Measurements from ENCODE around the gene PHACTR3. TPM values are rescaled to one million over a fixed set of nuclear protein-coding genes. Genes with fewer than 3 reads are reported as not detected.

PHACTR3 gene
- total RNA-seq, 2 donors from 2014 or later = not detected

DNA sequence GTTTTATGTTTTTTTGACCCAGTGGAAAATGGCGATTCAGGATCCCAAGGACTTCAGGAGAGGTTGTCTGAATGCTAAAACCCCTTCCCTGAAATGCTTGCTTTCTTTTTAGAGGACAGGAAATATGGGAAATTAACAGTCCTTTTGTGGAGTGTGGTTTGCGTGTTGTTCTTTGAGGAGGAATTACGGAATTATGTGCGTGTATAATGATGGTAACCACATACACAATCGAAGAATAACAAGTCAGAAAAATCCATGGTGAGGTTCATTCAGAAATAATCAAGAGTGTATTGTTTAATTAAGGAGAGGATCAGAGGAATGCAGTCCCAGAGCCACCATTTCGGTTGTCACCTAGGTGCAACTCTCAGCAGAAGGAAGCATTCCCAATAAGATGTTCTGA is 73.2 kb downstream of the PHACTR3 start:
- H3K36me3 ChIP-seq = no peaks in the 10 kb centered on the region
- no peak for DNase-seq (ENCODE audit: low spot score)
- TF ChIP-seq CTCF (IDR thresholded peaks at IDR 0.05) = no peak
- no peak overlapping the region for H3K4me3 ChIP-seq
- no peak overlapping the region for H3K27ac ChIP-seq
- H3K4me1 ChIP-seq (ENCODE audit: control insufficient read depth in 1 of 2, low read depth in 2 of 2) = no peaks in the 10 kb centered on the region
- H3K9me3 ChIP-seq = no peaks in the 10 kb centered on the region
- H3K27me3 ChIP-seq (replicated peaks; ENCODE audit: insufficient read depth) = no peaks in the 10 kb centered on the region
- no peak for ATAC-seq (ENCODE audit: insufficient number of reproducible peaks, low FRiP score, low read depth)

DNA sequence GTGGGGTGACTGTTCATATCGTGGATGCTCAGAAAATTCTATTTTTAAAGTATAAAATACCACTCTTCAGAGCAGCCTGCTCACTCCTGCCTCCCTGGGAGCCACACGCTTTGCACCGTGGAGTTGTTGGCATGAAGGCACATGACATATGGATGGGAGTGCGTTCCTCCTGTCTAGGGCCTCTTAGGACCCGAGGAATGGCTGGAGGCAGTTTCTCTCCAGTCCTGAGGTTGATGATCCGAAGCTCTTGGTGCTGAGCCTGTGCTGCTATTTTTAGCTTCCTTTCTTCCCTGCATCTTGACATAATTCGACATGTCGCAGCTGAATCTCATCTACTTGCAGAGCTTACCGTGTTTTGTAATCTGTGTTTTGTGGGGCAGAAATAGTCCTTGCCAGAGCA is 73.9 kb downstream of the PHACTR3 start:
- Histone ChIP-seq H3K4me1 (ENCODE audit: control insufficient read depth in 1 of 2, low read depth in 2 of 2) (no peaks in the 10 kb centered on the region), H3K9me3 (no peaks in the 10 kb centered on the region), H3K4me3 (no peak overlapping the region), H3K27me3 (replicated peaks; ENCODE audit: insufficient read depth) (no peaks in the 10 kb centered on the region), H3K27ac (no peak overlapping the region), H3K36me3 (no peaks in the 10 kb centered on the region)
- no peak for ATAC-seq (ENCODE audit: insufficient number of reproducible peaks, low FRiP score, low read depth)
- no peak for TF ChIP-seq CTCF (IDR thresholded peaks at IDR 0.05)
- DNase-seq (ENCODE audit: low spot score) = no peak

- Histone ChIP-seq H3K4me1 (ENCODE audit: control insufficient read depth in 1 of 2, low read depth in 2 of 2) (no peaks in the 10 kb centered on the region), H3K4me3 (no peak overlapping the region), H3K27me3 (replicated peaks; ENCODE audit: insufficient read depth) (no peaks in the 10 kb centered on the region), H3K36me3 (no peaks in the 10 kb centered on the region), H3K9me3 (no peaks in the 10 kb centered on the region), H3K27ac (no peak overlapping the region)
- DNase-seq (ENCODE audit: low spot score) (no peak), ATAC-seq (ENCODE audit: insufficient number of reproducible peaks, low FRiP score, low read depth) (no peak)
- no peak for TF ChIP-seq CTCF (IDR thresholded peaks at IDR 0.05)
Measured at GRCh38 chr20:59678951-59679350, 74.6 kb downstream of the PHACTR3 start.

- H3K27ac ChIP-seq = no peak overlapping the region
- H3K9me3 ChIP-seq = no peaks in the 10 kb centered on the region
- ATAC-seq (ENCODE audit: insufficient number of reproducible peaks, low FRiP score, low read depth) = no peak
- no peaks in the 10 kb centered on the region for H3K36me3 ChIP-seq
- no peaks in the 10 kb centered on the region for H3K27me3 ChIP-seq (replicated peaks; ENCODE audit: insufficient read depth)
- H3K4me1 ChIP-seq (ENCODE audit: control insufficient read depth in 1 of 2, low read depth in 2 of 2) = no peaks in the 10 kb centered on the region
- TF ChIP-seq CTCF (IDR thresholded peaks at IDR 0.05) = no peak
- DNase-seq (ENCODE audit: low spot score) = no peak
- no peak overlapping the region for H3K4me3 ChIP-seq
Measured at GRCh38 chr20:59680148-59680650, 75.9 kb downstream of the PHACTR3 start.

GRCh38 chr20:59680852-59681251 is 76.5 kb downstream of the PHACTR3 start:
- H3K36me3 ChIP-seq = no peaks in the 10 kb centered on the region
- no peak for TF ChIP-seq CTCF (IDR thresholded peaks at IDR 0.05)
- no peak overlapping the region for H3K4me3 ChIP-seq
- no peaks in the 10 kb centered on the region for H3K9me3 ChIP-seq
- ATAC-seq (ENCODE audit: insufficient number of reproducible peaks, low FRiP score, low read depth) (no peak), DNase-seq (ENCODE audit: low spot score) (no peak)
- no peak overlapping the region for H3K27ac ChIP-seq
- H3K27me3 ChIP-seq (replicated peaks; ENCODE audit: insufficient read depth) = no peaks in the 10 kb centered on the region
- H3K4me1 ChIP-seq (ENCODE audit: control insufficient read depth in 1 of 2, low read depth in 2 of 2) = no peaks in the 10 kb centered on the region
